ENCODE results near the gene TRAM2. TPM values are rescaled to one million over a fixed set of nuclear protein-coding genes. Genes with fewer than 3 reads are reported as not detected.
A peak's percentile ranks its signal among the peaks of the same experiment; 100 is the strongest.

Gene TRAM2
- total RNA-seq, 1 donor from 2014 or later = 24.3 TPM

- no peak for DNase-seq (ENCODE audit: low spot score)
Observed at GRCh38 chr6:52547647-52548352, 29.1 kb downstream of the TRAM2 start.

DNA sequence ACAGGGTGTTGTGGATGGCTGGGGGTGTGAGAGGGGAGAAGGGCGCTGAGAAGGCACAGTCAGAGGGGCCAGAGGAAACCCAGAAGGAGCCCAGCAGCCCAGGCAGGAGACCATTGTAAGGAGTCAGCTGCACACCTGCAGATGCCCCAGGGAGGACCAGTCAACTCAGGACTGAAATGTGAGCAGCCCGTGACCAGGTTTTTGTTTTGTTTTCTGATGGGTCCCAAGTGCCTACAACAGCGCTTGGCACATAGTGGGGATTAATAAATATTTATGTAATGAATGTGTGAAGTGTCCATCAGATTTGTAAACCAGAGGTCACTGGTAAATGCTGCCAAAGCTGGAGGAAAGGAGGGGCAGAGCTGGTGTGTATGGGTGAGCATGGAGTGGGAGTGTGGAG, 30.2 kb downstream of the TRAM2 start:
- no peak for DNase-seq (ENCODE audit: low spot score)

- DNase-seq (ENCODE audit: low spot score) = no peak
Observed at GRCh38 chr6:52546192-52546591, 30.7 kb downstream of the TRAM2 start.

- DNase-seq (ENCODE audit: low spot score) = no peak
Observed at GRCh38 chr6:52545406-52546119, 31.3 kb downstream of the TRAM2 start.

DNA sequence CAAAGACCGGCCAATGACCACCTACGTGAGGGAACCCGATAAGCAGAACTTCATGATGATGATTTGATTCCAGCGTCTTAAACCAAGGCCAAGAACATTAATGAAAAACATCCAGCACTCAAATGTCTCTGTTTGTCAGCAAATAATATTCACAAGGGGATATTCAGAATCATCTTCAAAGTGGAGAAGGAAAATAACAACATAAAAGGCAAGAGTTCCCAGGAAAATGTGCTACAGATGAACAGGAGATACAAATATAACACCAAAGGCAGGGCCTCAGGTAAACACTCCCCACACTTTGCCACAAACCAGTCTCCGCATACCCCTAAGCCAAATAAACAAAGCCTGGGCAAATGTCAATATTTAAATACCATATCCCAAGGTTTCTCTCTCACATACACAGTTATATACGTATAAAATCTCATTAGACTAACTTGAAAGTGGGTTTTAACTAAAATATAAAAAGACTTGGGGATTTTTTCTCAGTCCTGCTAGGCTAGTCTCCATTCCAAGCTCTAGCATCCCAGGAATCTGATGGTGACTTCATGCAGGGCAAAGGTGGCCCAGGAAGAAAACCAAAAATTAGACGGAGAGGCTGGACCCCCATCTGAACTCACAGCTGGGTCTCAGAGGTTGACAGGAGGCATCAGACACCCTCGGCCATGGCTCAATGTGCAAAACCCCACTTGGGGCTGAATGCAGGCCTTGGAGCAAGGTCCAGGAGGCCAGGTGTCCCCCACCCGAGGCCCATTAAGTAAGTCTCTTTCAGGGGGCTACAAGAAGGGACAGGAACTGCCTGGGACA, 32.1 kb downstream of the TRAM2 start:
- DNase-seq (ENCODE audit: low spot score) = no peak

GRCh38 chr6:52543729-52544601, 32.9 kb downstream of the TRAM2 start:
- peak; percentile 58 for DNase-seq (ENCODE audit: low spot score)

- DNase-seq (ENCODE audit: low spot score) = no peak
Observed at GRCh38 chr6:52543262-52543661, 33.6 kb downstream of the TRAM2 start.

DNA sequence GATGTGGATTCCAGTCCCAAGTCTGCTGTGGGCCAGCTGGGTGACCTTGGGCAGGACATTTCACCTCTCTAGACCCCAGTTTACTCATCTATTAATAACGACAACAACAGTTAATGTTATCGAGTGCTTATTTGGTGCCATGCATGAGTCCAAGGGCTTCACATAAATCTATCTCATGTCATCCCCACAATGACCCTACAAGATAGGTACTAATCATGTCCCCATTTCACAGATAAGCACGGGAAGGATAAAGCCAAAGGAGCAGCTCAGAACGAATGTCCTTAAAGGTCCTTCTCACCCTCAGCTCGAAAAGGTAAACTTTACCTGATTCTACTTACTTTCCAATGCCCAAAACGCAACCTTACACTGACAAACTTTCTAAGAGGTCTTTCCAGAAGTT, 35.7 kb downstream of the TRAM2 start:
- DNase-seq (ENCODE audit: low spot score) = no peak

- no peak for DNase-seq (ENCODE audit: low spot score)
Observed at GRCh38 chr6:52540286-52540902, 36.5 kb downstream of the TRAM2 start.

- DNase-seq (ENCODE audit: low spot score) = no peak
Observed at GRCh38 chr6:52539607-52540006, 37.3 kb downstream of the TRAM2 start.

- no peak for DNase-seq (ENCODE audit: low spot score)
Observed at GRCh38 chr6:52538901-52539354, 37.9 kb downstream of the TRAM2 start.

DNA sequence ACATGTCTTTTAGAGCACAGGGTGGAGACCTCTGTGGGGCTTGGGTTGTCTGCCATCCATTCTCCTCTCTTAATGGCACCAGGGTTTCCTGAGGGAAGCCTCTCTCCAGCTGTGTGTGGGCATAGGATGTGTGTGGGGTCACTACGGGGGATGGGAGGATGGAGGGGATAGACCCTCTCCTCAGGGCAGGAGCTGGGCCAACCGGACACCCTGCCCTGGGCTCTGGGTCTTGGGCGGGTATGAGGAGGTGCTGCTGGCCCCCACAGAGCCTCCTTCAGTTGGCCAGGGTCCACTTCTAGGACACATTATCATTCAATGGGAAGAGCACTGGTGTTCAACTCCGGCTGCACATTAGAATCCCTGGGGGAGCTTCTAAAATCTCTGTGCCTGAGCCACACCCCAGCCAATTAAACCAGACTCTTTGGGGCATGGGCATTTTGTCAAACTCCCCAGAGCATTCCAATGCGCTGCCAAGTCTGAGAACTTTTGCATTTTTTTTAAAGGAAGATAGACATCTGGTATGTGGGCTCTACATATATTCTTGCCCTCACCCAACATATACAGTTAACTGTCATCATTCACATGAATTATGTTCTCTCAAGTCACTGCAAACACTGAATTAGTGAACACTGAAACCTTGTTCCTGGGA, 38.5 kb downstream of the TRAM2 start:
- no peak for DNase-seq (ENCODE audit: low spot score)

DNA sequence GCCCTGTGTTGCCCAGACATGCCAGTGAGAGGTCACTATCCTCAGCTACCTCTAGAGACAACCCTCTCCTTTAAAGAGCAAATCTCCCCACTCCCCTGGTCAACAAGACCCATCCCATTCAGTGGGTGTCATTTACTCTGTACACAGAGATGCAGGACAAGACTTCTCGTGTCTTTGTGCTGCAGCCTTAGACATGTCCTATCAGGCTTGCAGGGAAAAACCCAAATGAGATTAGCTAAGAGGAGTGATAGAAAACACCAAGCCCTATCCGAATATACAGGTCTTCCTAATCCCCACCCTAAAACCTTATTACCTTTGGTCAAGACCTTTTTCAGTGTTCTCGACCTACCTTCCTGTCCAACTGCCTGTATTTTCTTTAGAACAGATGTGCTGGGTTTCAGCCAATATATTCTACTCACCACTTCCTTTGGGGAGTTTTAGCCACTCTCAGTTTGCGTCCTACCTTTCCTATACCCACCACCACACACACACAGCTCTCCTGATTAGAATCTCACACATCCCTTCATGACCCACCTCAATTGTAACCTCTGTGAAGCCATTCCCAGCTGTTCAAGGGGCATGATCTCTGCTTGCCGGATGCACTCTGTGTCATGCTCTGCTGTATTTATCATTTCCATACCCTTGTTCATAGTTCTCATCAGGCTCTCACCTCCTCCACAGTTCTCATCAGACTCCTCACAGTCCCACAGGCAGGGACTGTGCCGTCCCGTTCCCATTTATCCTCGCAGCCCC, 39.7 kb downstream of the TRAM2 start:
- DNase-seq (ENCODE audit: low spot score) = no peak

GRCh38 chr6:52536424-52536916, 40.4 kb downstream of the TRAM2 start:
- DNase-seq (ENCODE audit: low spot score) = no peak

- DNase-seq (ENCODE audit: low spot score) = no peak
Observed at GRCh38 chr6:52535711-52536423, 41.0 kb downstream of the TRAM2 start.

- DNase-seq (ENCODE audit: low spot score) = no peak
Observed at GRCh38 chr6:52534966-52535390, 41.9 kb downstream of the TRAM2 start.

- DNase-seq (ENCODE audit: low spot score) = no peak
Observed at GRCh38 chr6:52534363-52534762, 42.5 kb downstream of the TRAM2 start.

- DNase-seq (ENCODE audit: low spot score) = no peak
Observed at GRCh38 chr6:52533491-52533890, 43.4 kb downstream of the TRAM2 start.

GRCh38 chr6:52532457-52532856, 44.4 kb downstream of the TRAM2 start:
- no peak for DNase-seq (ENCODE audit: low spot score)
